HepG2 (cell line): ENCODE data around the gene FRK. TPM values are rescaled to one million over a fixed set of nuclear protein-coding genes. Genes with fewer than 3 reads are reported as not detected.
A peak's percentile ranks its signal among the peaks of the same experiment; 100 is the strongest.

Source experiments
- DNMT3B ChIP-seq: conservative IDR thresholded peaks from 2 replicates; pipeline ENCODE4 v1.6.1; 2016; ENCODE audit warnings: missing biosample characterization, control low read depth
- HNRNPH1 ChIP-seq: fragments of 200-400 bp; formaldehyde crosslinking; optimal IDR thresholded peaks from 2 replicates; pipeline ENCODE3; 2017; ENCODE audit warnings: mild to moderate bottlenecking, low read depth, low read length
- NFE2 ChIP-seq: sonication (generic); formaldehyde crosslinking; IDR thresholded peaks from 2 replicates; pipeline ENCODE4 v1.4.0; 2020; ENCODE audit warnings: missing genetic modification reagents
- STAG1 ChIP-seq: sonication (generic); formaldehyde crosslinking; IDR thresholded peaks from 2 replicates; pipeline ENCODE4 v1.4.0; 2020; ENCODE audit warnings: missing genetic modification reagents
- ZFYVE20 ChIP-seq: sonication (generic); formaldehyde crosslinking; IDR thresholded peaks from 2 replicates; pipeline ENCODE4 v1.8.0; 2023; ENCODE audit warnings: low read depth, mild to moderate bottlenecking, moderate library complexity, missing genetic modification reagents, borderline replicate concordance
- ZNF180 ChIP-seq: sonication (generic); formaldehyde crosslinking; IDR thresholded peaks from 2 replicates; pipeline ENCODE4 v1.4.0; 2020; ENCODE audit warnings: low read depth, missing genetic modification reagents, borderline replicate concordance
- ZNF235 ChIP-seq: sonication (generic); formaldehyde crosslinking; IDR thresholded peaks from 2 replicates; pipeline ENCODE4 v1.8.1; 2023; ENCODE audit warnings: mild to moderate bottlenecking, missing genetic modification reagents, borderline replicate concordance
- ZNF350 ChIP-seq: sonication (generic); formaldehyde crosslinking; IDR thresholded peaks from 2 replicates; pipeline ENCODE4 v1.4.0; 2020; ENCODE audit warnings: mild to moderate bottlenecking, low read depth, missing genetic modification reagents, borderline replicate concordance
- ZNF660 ChIP-seq: sonication (generic); formaldehyde crosslinking; IDR thresholded peaks from 2 replicates; pipeline ENCODE4 v1.5.1; 2020; ENCODE audit warnings: mild to moderate bottlenecking, low read depth, missing genetic modification reagents, borderline replicate concordance
- polyA plus RNA-seq, 8 experiments: library from polyadenylated mRNA; depleted of rRNA in 3 of 8; stranded (reverse) in 7 of 8; unstranded in 1 of 8; fragments of >200 nt; fragmentation: Illumina TruSeq in 4 of 8; extraction: Trizol in 4 of 8; gene quantifications; 2 replicates each; pipeline versions ENCODE4 v1.2.1 to v1.2.3, GENCODE V29; 2011 to 2016; ENCODE audit warnings: low read depth in 4 of 8, missing spikeins in 1 of 8, mixed read lengths in 1 of 8; ENCODE audit not compliant: insufficient read depth in 1 of 8
- total RNA-seq, 5 experiments: library from RNA; depleted of rRNA; stranded (reverse); fragments of >200 nt; fragmentation: Illumina TruSeq; extraction: Trizol; gene quantifications; 2 replicates each; pipeline ENCODE4 v1.2.3, GENCODE V29; 2016; ENCODE audit warnings: low read depth in 1 of 5
- TF ChIP-seq, protein P1 (sequence below): sonication (generic); formaldehyde crosslinking; IDR thresholded peaks from 2 replicates; pipeline ENCODE4 v1.4.0; 2020; ENCODE audit warnings: mild to moderate bottlenecking, missing genetic modification reagents
- TF ChIP-seq, protein P2 (sequence below): sonication (generic); formaldehyde crosslinking; IDR thresholded peaks from 2 replicates; pipeline ENCODE4 v1.5.1; 2020; ENCODE audit warnings: missing genetic modification reagents, mild to moderate bottlenecking, borderline replicate concordance
- TF ChIP-seq, protein P3 (sequence below): sonication (generic); formaldehyde crosslinking; IDR thresholded peaks from 2 replicates; pipeline ENCODE4 v1.4.0; 2020; ENCODE audit warnings: missing genetic modification reagents; ENCODE audit errors: not compliant biosample characterization
- TF ChIP-seq, protein P4 (sequence below): sonication (generic); formaldehyde crosslinking; IDR thresholded peaks from 2 replicates; pipeline ENCODE4 v1.9.0; 2021; ENCODE audit warnings: missing genetic modification reagents, borderline replicate concordance

FRK gene
- total and polyA plus RNA-seq, 2 of the 13 experiments (the other 11 are each of a cell fraction or from before 2014, with no cell fraction given) = 1.3 to 2.9 TPM

DNA sequence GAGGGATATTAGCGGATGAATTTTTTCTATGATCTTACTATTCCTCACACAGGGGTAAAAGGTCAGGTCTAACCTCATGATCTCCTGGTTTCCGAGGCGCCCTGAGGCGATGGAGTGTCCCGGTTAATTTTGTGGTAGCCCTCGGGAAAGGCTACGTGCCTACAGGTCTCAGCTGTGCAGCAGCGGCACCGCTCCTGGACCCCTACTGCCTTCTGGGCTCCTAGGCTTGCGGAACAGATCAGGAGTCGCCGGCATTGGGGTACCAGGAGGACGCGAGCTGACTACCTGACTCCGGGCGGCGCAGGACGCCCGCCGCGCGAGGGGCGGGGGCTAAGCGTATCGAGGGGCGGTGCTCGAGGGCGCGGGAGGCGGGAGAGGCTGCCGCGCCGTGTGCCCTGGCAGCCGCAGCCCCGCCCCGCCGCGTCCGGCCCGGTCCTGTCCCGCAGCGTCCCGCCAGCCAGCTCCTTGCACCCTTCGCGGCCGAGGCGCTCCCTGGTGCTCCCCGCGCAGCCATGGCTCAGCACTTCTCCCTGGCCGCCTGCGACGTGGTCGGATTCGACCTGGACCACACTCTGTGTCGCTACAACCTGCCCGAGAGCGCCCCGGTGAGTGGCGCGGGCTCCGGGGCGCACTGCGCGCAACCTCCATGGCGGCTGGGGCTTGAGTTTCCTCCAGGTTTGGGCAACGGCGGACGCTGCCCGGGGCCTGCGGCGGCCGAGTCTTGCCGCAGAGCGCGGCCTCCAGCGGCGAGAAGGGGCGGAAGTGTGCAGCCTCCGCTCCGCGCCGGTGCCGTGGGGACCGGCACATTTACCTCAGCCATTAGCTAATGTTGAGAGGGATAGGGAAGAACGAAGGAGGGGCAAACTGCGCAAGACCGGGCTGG is 40.0 kb upstream of the FRK start, which contains the start of gene NT5DC1 (continued):
- TF ChIP-seq, protein P1, sequence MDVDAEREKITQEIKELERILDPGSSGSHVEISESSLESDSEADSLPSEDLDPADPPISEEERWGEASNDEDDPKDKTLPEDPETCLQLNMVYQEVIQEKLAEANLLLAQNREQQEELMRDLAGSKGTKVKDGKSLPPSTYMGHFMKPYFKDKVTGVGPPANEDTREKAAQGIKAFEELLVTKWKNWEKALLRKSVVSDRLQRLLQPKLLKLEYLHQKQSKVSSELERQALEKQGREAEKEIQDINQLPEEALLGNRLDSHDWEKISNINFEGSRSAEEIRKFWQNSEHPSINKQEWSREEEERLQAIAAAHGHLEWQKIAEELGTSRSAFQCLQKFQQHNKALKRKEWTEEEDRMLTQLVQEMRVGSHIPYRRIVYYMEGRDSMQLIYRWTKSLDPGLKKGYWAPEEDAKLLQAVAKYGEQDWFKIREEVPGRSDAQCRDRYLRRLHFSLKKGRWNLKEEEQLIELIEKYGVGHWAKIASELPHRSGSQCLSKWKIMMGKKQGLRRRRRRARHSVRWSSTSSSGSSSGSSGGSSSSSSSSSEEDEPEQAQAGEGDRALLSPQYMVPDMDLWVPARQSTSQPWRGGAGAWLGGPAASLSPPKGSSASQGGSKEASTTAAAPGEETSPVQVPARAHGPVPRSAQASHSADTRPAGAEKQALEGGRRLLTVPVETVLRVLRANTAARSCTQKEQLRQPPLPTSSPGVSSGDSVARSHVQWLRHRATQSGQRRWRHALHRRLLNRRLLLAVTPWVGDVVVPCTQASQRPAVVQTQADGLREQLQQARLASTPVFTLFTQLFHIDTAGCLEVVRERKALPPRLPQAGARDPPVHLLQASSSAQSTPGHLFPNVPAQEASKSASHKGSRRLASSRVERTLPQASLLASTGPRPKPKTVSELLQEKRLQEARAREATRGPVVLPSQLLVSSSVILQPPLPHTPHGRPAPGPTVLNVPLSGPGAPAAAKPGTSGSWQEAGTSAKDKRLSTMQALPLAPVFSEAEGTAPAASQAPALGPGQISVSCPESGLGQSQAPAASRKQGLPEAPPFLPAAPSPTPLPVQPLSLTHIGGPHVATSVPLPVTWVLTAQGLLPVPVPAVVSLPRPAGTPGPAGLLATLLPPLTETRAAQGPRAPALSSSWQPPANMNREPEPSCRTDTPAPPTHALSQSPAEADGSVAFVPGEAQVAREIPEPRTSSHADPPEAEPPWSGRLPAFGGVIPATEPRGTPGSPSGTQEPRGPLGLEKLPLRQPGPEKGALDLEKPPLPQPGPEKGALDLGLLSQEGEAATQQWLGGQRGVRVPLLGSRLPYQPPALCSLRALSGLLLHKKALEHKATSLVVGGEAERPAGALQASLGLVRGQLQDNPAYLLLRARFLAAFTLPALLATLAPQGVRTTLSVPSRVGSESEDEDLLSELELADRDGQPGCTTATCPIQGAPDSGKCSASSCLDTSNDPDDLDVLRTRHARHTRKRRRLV = 0 out of 2 replicates have a peak, but pooled peaks have one; percentile 63
- TF ChIP-seq, protein P2, sequence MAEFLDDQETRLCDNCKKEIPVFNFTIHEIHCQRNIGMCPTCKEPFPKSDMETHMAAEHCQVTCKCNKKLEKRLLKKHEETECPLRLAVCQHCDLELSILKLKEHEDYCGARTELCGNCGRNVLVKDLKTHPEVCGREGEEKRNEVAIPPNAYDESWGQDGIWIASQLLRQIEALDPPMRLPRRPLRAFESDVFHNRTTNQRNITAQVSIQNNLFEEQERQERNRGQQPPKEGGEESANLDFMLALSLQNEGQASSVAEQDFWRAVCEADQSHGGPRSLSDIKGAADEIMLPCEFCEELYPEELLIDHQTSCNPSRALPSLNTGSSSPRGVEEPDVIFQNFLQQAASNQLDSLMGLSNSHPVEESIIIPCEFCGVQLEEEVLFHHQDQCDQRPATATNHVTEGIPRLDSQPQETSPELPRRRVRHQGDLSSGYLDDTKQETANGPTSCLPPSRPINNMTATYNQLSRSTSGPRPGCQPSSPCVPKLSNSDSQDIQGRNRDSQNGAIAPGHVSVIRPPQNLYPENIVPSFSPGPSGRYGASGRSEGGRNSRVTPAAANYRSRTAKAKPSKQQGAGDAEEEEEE (CRISPR knock-in tag) = no peak
- no peak; the same call in 1 of the 2 replicates for TF ChIP-seq DNMT3B (CRISPR knock-in tag)
- no peak for TF ChIP-seq HNRNPH1
- TF ChIP-seq ZNF350 (CRISPR knock-in tag) = peak; percentile 76; the same call in 1 of the 2 replicates
- TF ChIP-seq NFE2 (CRISPR knock-in tag) = 0 out of 2 replicates have a peak, but pooled peaks have one; percentile 8
- TF ChIP-seq ZFYVE20 (CRISPR knock-in tag) = peak; percentile 78; the same call in 1 of the 2 replicates
- TF ChIP-seq ZNF180 (CRISPR knock-in tag) = peak; percentile 88; the same call in 1 of the 2 replicates
- no peak for TF ChIP-seq ZNF660 (CRISPR knock-in tag)
- TF ChIP-seq STAG1 (CRISPR knock-in tag) = peak; percentile 45
- TF ChIP-seq, protein P3, sequence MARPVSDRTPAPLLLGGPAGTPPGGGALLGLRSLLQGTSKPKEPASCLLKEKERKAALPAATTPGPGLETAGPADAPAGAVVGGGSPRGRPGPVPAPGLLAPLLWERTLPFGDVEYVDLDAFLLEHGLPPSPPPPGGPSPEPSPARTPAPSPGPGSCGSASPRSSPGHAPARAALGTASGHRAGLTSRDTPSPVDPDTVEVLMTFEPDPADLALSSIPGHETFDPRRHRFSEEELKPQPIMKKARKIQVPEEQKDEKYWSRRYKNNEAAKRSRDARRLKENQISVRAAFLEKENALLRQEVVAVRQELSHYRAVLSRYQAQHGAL (CRISPR knock-in tag) = peak; percentile 89
- TF ChIP-seq, protein P4, sequence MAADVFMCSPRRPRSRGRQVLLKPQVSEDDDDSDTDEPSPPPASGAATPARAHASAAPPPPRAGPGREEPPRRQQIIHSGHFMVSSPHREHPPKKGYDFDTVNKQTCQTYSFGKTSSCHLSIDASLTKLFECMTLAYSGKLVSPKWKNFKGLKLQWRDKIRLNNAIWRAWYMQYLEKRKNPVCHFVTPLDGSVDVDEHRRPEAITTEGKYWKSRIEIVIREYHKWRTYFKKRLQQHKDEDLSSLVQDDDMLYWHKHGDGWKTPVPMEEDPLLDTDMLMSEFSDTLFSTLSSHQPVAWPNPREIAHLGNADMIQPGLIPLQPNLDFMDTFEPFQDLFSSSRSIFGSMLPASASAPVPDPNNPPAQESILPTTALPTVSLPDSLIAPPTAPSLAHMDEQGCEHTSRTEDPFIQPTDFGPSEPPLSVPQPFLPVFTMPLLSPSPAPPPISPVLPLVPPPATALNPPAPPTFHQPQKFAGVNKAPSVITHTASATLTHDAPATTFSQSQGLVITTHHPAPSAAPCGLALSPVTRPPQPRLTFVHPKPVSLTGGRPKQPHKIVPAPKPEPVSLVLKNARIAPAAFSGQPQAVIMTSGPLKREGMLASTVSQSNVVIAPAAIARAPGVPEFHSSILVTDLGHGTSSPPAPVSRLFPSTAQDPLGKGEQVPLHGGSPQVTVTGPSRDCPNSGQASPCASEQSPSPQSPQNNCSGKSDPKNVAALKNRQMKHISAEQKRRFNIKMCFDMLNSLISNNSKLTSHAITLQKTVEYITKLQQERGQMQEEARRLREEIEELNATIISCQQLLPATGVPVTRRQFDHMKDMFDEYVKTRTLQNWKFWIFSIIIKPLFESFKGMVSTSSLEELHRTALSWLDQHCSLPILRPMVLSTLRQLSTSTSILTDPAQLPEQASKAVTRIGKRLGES (CRISPR knock-in tag) = peak; percentile 83; the same call in 1 of the 2 replicates
- TF ChIP-seq ZNF235 (CRISPR knock-in tag) = peak; percentile 96; the same call in 1 of the 2 replicates
